ENCODE data around the gene GOLGA3.

GOLGA3 gene

GRCh38 chr12:132736913-132737312, 91.8 kb downstream of the GOLGA3 start:
- Histone ChIP-seq H3K4me3 (no peak overlapping the region), H3K36me3 (peaks cover 85 to 100% (median 98%) of the 10 kb centered on the region in 3 donors), H3K9me3 (no peaks in the 10 kb centered on the region), H3K27ac (no peak overlapping the region), H3K27me3 (no peaks in the 10 kb centered on the region), H3K4me1 (no peaks in the 10 kb centered on the region)
- TF ChIP-seq CTCF (IDR thresholded peaks at IDR 0.05) = no peak
- no peak for DNase-seq
- intact Hi-C loops (cut with DNase I; ENCODE audit: low total_unique reads) = no loop called here

- Histone ChIP-seq H3K27ac (no peak overlapping the region), H3K4me1 (no peaks in the 10 kb centered on the region), H3K36me3 (peaks cover 85 to 100% (median 98%) of the 10 kb centered on the region in 3 donors), H3K27me3 (no peaks in the 10 kb centered on the region), H3K9me3 (no peaks in the 10 kb centered on the region), H3K4me3 (no peak overlapping the region)
- DNase-seq = no peak
- intact Hi-C loops (cut with DNase I; ENCODE audit: low total_unique reads) = no loop called here
- no peak for TF ChIP-seq CTCF (IDR thresholded peaks at IDR 0.05)
Measured at GRCh38 chr12:132736378-132736777, 92.3 kb downstream of the GOLGA3 start.

GRCh38 chr12:132735496-132735895, 93.2 kb downstream of the GOLGA3 start:
- DNase-seq = no peak
- no peak overlapping the region for H3K27ac ChIP-seq
- no peaks in the 10 kb centered on the region for H3K27me3 ChIP-seq
- peaks cover 84 to 100% (median 97%) of the 10 kb centered on the region in 3 donors for H3K36me3 ChIP-seq
- H3K9me3 ChIP-seq = no peaks in the 10 kb centered on the region
- intact Hi-C loops (cut with DNase I; ENCODE audit: low total_unique reads) = no loop called here
- H3K4me1 ChIP-seq = no peaks in the 10 kb centered on the region
- no peak overlapping the region for H3K4me3 ChIP-seq
- TF ChIP-seq CTCF (IDR thresholded peaks at IDR 0.05) = no peak

- intact Hi-C loops (cut with DNase I; ENCODE audit: low total_unique reads) = no loop called here
- Histone ChIP-seq H3K9me3 (no peaks in the 10 kb centered on the region), H3K36me3 (peaks cover 78 to 98% (median 91%) of the 10 kb centered on the region in 3 donors), H3K4me1 (no peaks in the 10 kb centered on the region), H3K4me3 (no peak overlapping the region), H3K27me3 (no peaks in the 10 kb centered on the region), H3K27ac (no peak overlapping the region)
- no peak for TF ChIP-seq CTCF (IDR thresholded peaks at IDR 0.05)
- DNase-seq = no peak
Measured at GRCh38 chr12:132734206-132734605, 94.5 kb downstream of the GOLGA3 start.

- H3K4me1 ChIP-seq = no peaks in the 10 kb centered on the region
- H3K4me3 ChIP-seq = no peak overlapping the region
- no peaks in the 10 kb centered on the region for H3K9me3 ChIP-seq
- intact Hi-C loops (cut with DNase I; ENCODE audit: low total_unique reads) = no loop called here
- no peaks in the 10 kb centered on the region for H3K27me3 ChIP-seq
- no peak for TF ChIP-seq CTCF (IDR thresholded peaks at IDR 0.05)
- H3K27ac ChIP-seq = no peak overlapping the region
- no peak for DNase-seq
- peaks cover 90 to 96% (median 90%) of the 10 kb centered on the region in 3 donors for H3K36me3 ChIP-seq
Measured at GRCh38 chr12:132731574-132731973, 97.1 kb downstream of the GOLGA3 start.

- intact Hi-C loops (cut with DNase I; ENCODE audit: low total_unique reads) = no loop called here
- no peaks in the 10 kb centered on the region for H3K9me3 ChIP-seq
- H3K4me3 ChIP-seq = no peak overlapping the region
- no peaks in the 10 kb centered on the region for H3K27me3 ChIP-seq
- no peaks in the 10 kb centered on the region for H3K4me1 ChIP-seq
- DNase-seq = no peak
- no peak overlapping the region for H3K27ac ChIP-seq
- no peak for TF ChIP-seq CTCF (IDR thresholded peaks at IDR 0.05)
- peaks cover 87 to 96% (median 90%) of the 10 kb centered on the region in 3 donors for H3K36me3 ChIP-seq
Measured at GRCh38 chr12:132730353-132730752, 98.3 kb downstream of the GOLGA3 start.

Measured in tibial artery (tissue), 4 donors.